ENCODE results near the gene PRSS22.

The PRSS22 gene

DNA sequence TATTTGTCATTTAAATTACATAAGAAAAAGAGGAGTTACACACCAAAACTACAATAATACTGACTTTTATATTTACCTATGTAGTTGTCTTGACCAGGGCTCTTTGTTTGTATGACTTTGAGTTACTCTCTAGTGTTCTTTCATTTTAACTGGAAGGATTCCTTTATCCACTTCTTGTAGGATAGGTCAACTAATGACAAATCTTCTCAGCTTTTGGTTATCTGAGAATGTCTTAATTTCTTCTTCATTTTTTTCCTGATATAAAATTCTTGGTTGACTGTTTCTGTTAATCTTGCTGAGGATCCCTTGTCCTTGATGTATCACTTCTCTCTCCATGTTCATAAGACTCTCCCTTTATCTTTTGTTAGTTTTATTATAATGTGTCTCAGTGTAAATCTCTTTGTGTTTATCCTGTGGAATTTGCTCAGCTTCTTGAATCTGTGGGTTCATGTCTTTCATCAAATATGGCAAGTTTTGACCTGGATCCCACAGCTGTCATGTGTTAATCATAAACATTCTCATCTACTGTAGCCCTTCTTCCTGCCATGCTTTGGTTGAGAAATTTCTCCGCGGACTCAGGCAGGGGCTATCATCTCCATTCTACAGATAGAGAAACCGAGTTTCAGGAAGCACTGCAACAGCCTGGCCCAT lies 54.3 kb downstream of the PRSS22 start:
- H3K4me3 ChIP-seq (ENCODE audit: low read length), result no peak overlapping the region
- TF ChIP-seq, protein P1, sequence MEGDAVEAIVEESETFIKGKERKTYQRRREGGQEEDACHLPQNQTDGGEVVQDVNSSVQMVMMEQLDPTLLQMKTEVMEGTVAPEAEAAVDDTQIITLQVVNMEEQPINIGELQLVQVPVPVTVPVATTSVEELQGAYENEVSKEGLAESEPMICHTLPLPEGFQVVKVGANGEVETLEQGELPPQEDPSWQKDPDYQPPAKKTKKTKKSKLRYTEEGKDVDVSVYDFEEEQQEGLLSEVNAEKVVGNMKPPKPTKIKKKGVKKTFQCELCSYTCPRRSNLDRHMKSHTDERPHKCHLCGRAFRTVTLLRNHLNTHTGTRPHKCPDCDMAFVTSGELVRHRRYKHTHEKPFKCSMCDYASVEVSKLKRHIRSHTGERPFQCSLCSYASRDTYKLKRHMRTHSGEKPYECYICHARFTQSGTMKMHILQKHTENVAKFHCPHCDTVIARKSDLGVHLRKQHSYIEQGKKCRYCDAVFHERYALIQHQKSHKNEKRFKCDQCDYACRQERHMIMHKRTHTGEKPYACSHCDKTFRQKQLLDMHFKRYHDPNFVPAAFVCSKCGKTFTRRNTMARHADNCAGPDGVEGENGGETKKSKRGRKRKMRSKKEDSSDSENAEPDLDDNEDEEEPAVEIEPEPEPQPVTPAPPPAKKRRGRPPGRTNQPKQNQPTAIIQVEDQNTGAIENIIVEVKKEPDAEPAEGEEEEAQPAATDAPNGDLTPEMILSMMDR (IDR thresholded peaks at IDR 0.05; ENCODE audit: insufficient read depth, low read depth, low read length, missing control alignments), result no peak
- DNase-seq (ENCODE audit: low read depth), result no peak

All from epithelial cell of esophagus (primary cell).